Endothelial cell of umbilical vein (primary cell): ENCODE data around the gene CAPN5. TPM values are rescaled to one million over a fixed set of nuclear protein-coding genes. Genes with fewer than 3 reads are reported as not detected.

Experiments
- BruUV-seq: library from RNA; stranded (reverse); fragments of 400-500 nt; replicated peaks from 2 replicates; lab custom pipeline; 2021; lab: Mats Ljungman, UMichigan
- CTCF ChIA-PET: fragments of 300-600, 350-600 bp; sonication (Branson Sonifier 250); formaldehyde crosslinking; loops from one replicate; lab custom pipeline; 2021; ENCODE audit warnings: antibody characterized with exemption, inconsistent platforms; lab: Charles Lee
- POLR2A ChIA-PET: fragments of 300-600, 350-600 bp; sonication (Branson Sonifier 250); formaldehyde crosslinking; loops from one replicate; lab custom pipeline; 2021; ENCODE audit warnings: antibody characterized with exemption, inconsistent platforms; lab: Charles Lee
- DNase-seq: peaks from one replicate; pipeline ENCODE4 v3.0.0-alpha.2; 2011; ENCODE audit warnings: low read depth, low spot score
- FAIRE-seq: peaks from 2 replicates; lab custom pipeline; 2011; peaks lifted over from hg19 to GRCh38; lab: Jason Lieb, UNC
- H2AFZ ChIP-seq: 2 replicates; pipeline ENCODE4 v1.6.0; 2012; ENCODE audit warnings: low read depth, low read length, control low read depth, inconsistent platforms
- H3K27ac ChIP-seq: 2 replicates; pipeline ENCODE4 v1.5.1; 2011; ENCODE audit warnings: low read depth, mild to moderate bottlenecking, control low read depth, low read length, moderate library complexity; ENCODE audit not compliant: insufficient read depth
- H3K27me3 ChIP-seq, 2 experiments: 2 replicates each; pipeline versions ENCODE4 v1.6.0 to v1.6.1; 2011; ENCODE audit warnings: low read length in 2 of 2, mixed read lengths in 1 of 2; ENCODE audit not compliant: control insufficient read depth in 2 of 2, insufficient read depth in 2 of 2
- H3K36me3 ChIP-seq, 2 experiments: 2 replicates in 1 of 2; 3 replicates in 1 of 2; pipeline ENCODE4 v1.5.1; 2011; ENCODE audit warnings: low read length in 2 of 2, mild to moderate bottlenecking in 1 of 2, moderate library complexity in 1 of 2; ENCODE audit not compliant: control insufficient read depth in 2 of 2, insufficient read depth in 2 of 2; ENCODE audit errors: extremely low read depth in 1 of 2
- H3K4me1 ChIP-seq: 3 replicates; pipeline ENCODE4 v1.5.1; 2011; ENCODE audit warnings: mild to moderate bottlenecking, low read length; ENCODE audit not compliant: control insufficient read depth, insufficient read depth; ENCODE audit errors: extremely low read depth
- H3K4me2 ChIP-seq: 2 replicates; pipeline ENCODE4 v1.6.1; 2011; ENCODE audit warnings: low read length, control low read depth, mixed read lengths; ENCODE audit not compliant: insufficient read depth
- H3K4me3 ChIP-seq, 3 experiments: fragments of 200-600 bp in 1 of 3; sonication (generic), shearing (Covaris generic) in 1 of 3; replicated peaks in 1 of 3; 2 replicates each; pipeline ENCODE4 v1.5.1; 2011 to 2016; ENCODE audit warnings: control low read depth in 3 of 3, low read length in 3 of 3, mild to moderate bottlenecking in 2 of 3, inconsistent platforms in 1 of 3, low read depth in 1 of 3, moderate library complexity in 1 of 3; ENCODE audit not compliant: insufficient read depth in 1 of 3
- H3K79me2 ChIP-seq: 2 replicates; pipeline ENCODE4 v1.6.0; 2012; ENCODE audit warnings: low read length, inconsistent platforms; ENCODE audit not compliant: control insufficient read depth, insufficient read depth
- H3K9ac ChIP-seq: replicated peaks from 2 replicates; pipeline ENCODE3; 2011; ENCODE audit warnings: low read length, control low read depth; ENCODE audit not compliant: insufficient read depth; ENCODE audit errors: extremely low read depth
- H3K9me1 ChIP-seq: replicated peaks from 3 replicates; pipeline ENCODE4 v1.6.0; 2011; ENCODE audit warnings: mild to moderate bottlenecking, low read length; ENCODE audit not compliant: control insufficient read depth, insufficient read depth; ENCODE audit errors: extremely low read depth
- H3K9me3 ChIP-seq: replicated peaks from 2 replicates; pipeline ENCODE4 v1.5.1; 2012; ENCODE audit warnings: low read length, inconsistent platforms; ENCODE audit not compliant: control insufficient read depth, insufficient read depth
- H4K20me1 ChIP-seq: replicated peaks from 2 replicates; pipeline ENCODE3; 2011; ENCODE audit warnings: mild to moderate bottlenecking, low read length; ENCODE audit not compliant: control insufficient read depth, insufficient read depth; ENCODE audit errors: extremely low read depth
- CTCF ChIP-seq, 2 donors: IDR thresholded peaks; 1 replicate in 1 of 2; 2 replicates in 1 of 2; pipeline ENCODE4 v1.5.1; 2011; ENCODE audit warnings: low read length in 2 of 2, mild to moderate bottlenecking in 2 of 2, moderate library complexity in 2 of 2, control low read depth in 1 of 2, inconsistent platforms in 1 of 2, low read depth in 1 of 2; ENCODE audit not compliant: insufficient read depth in 1 of 2; ENCODE audit errors: extremely low read depth in 1 of 2
- EZH2 ChIP-seq: IDR thresholded peaks from 2 replicates; pipeline ENCODE4 v1.6.1; 2012; ENCODE audit warnings: borderline replicate concordance, low read depth, mild to moderate bottlenecking, moderate library complexity, low read length, inconsistent platforms; ENCODE audit not compliant: severe bottlenecking
- FOS ChIP-seq: IDR thresholded peaks from 2 replicates; pipeline ENCODE4 v1.6.1; 2011; ENCODE audit warnings: mild to moderate bottlenecking, low read length, moderate library complexity, borderline replicate concordance; ENCODE audit not compliant: insufficient read depth
- GATA2 ChIP-seq: IDR thresholded peaks from 2 replicates; pipeline ENCODE4 v1.7.0; 2011; ENCODE audit warnings: low read depth, mild to moderate bottlenecking, moderate library complexity, mixed read lengths, low read length; ENCODE audit not compliant: insufficient read length, insufficient read depth
- JUN ChIP-seq: IDR thresholded peaks from 2 replicates; pipeline ENCODE4 v1.6.1; 2011; ENCODE audit warnings: borderline replicate concordance, low read depth; ENCODE audit not compliant: insufficient read length, insufficient read depth
- MAX ChIP-seq: IDR thresholded peaks from 2 replicates; pipeline ENCODE4 v1.6.1; 2011; ENCODE audit not compliant: insufficient read depth, insufficient read length
- MYC ChIP-seq: IDR thresholded peaks from one replicate; pipeline ENCODE4 v1.6.1; 2011; ENCODE audit warnings: mild to moderate bottlenecking, low read depth, low read length
- POLR2A ChIP-seq: IDR thresholded peaks from 2 replicates; pipeline ENCODE4 v1.6.1; 2012; ENCODE audit warnings: low read depth, mild to moderate bottlenecking, control low read depth, low read length
- POLR2AphosphoS5 ChIP-seq: IDR thresholded peaks from 2 replicates; pipeline ENCODE4 v1.6.1; 2012; ENCODE audit warnings: low read depth, mild to moderate bottlenecking, control low read depth, low read length, moderate library complexity; ENCODE audit not compliant: insufficient read depth
- dilution Hi-C: fragments of 300-500 bp; cut with MboI; formaldehyde crosslinking; loops from one replicate; pipeline ENCODE4 v1.15.0; 2019; ENCODE audit warnings: low sequenced_read_pairs; ENCODE audit not compliant: extremely low pct_ligation_motif_present
- intact Hi-C: fragments of 100-400 bp; cut with micrococcal nuclease; formaldehyde crosslinking; loops from one replicate; pipeline ENCODE4 v1.10.0; 2022
- polyA plus RNA-seq, 4 experiments: library from polyadenylated mRNA; depleted of rRNA in 3 of 4; stranded (reverse) in 3 of 4; unstranded in 1 of 4; fragments of >200 nt; gene quantifications; 2 replicates each; pipeline versions ENCODE4 v1.2.1 to v1.2.3, GENCODE V29; 2011 to 2012; ENCODE audit warnings: missing spikeins in 1 of 4
- total RNA-seq: library from RNA; stranded (reverse); gene quantifications from 2 replicates; pipeline ENCODE4 v1.2.3, GENCODE V29; 2021

The CAPN5 gene
- total and polyA plus RNA-seq, 2 donors (not counting 3 experiments of a cell fraction or from before 2014, with no cell fraction given): 15.0 to 17.0 TPM

GRCh38 chr11:77035039-77035438 lies 31.7 kb upstream of the CAPN5 start:
- CTCF ChIA-PET: interaction anchor here (0.7 to 2.0 kb wide), 7 partner anchors 10 to 301 kb away, joined by 3 to 8 read pairs (median 5); no protein-coding TSS in a partner anchor
- no peak for FAIRE-seq
- no peaks in the 10 kb centered on the region for H3K9me3 ChIP-seq

More at GRCh38 chr11:77035039-77035438, 31.7 kb upstream of the CAPN5 start:
- peaks cover 2% of the 10 kb centered on the region for H3K4me1 ChIP-seq
- intact Hi-C loops (no loop called here), dilution Hi-C loops (no loop called here)
- H4K20me1 ChIP-seq: no peaks in the 10 kb centered on the region
- no peaks in the 10 kb centered on the region for H3K9me1 ChIP-seq
- no peaks in the 10 kb centered on the region for H3K36me3 ChIP-seq
- DNase-seq: no peak
- TF ChIP-seq MAX (no peak), EZH2 (no peak), CTCF (IDR thresholded peaks at IDR 0.05; ENCODE audit: extremely low read depth in 1 of 2, insufficient read depth in 1 of 2, low read depth in 1 of 2, low read length in 2 of 2) (no peak), FOS (no peak), POLR2AphosphoS5 (no peak), MYC (no peak), JUN (no peak), GATA2 (no peak), POLR2A (no peak)
- H3K9ac ChIP-seq: no peak overlapping the region
- H3K79me2 ChIP-seq: no peaks in the 10 kb centered on the region
- no TSS peak for BruUV-seq
- H2AFZ ChIP-seq: no peak overlapping the region
- no peak overlapping the region for H3K4me3 ChIP-seq
- no peak overlapping the region for H3K27ac ChIP-seq
- no peak overlapping the region for H3K4me2 ChIP-seq
- H3K27me3 ChIP-seq: peaks cover 15 to 18% of the 10 kb centered on the region in 2 experiments
- POLR2A ChIA-PET: no interaction called here
